ENCODE measurements around the gene KIRREL1. TPM values are rescaled to one million over a fixed set of nuclear protein-coding genes. Genes with fewer than 3 reads are reported as not detected.
"Not testable (repeated sequence)": the region's sequence is repeated elsewhere in the genome, so short reads cannot be mapped to it uniquely, and the experiment has no call there.

The KIRREL1 gene
- total RNA-seq, 1 experiment from 2014 or later: 145 TPM

GRCh38 chr1:158126425-158126824 is 133.0 kb downstream of the KIRREL1 start:
- Histone ChIP-seq H3K36me3 (ENCODE audit: control insufficient read depth, insufficient read depth, low read length) (no peaks in the 10 kb centered on the region), H3K4me1 (ENCODE audit: control insufficient read depth, insufficient read depth, low read length) (no peaks in the 10 kb centered on the region), H3K27ac (ENCODE audit: low read length) (no peak overlapping the region), H3K4me3 (ENCODE audit: low read depth in 2 of 2, low read length in 2 of 2) (no peak overlapping the region), H3K27me3 (ENCODE audit: control insufficient read depth, insufficient read depth, low read length) (peaks cover 13% of the 10 kb centered on the region), H3K9me3 (ENCODE audit: control insufficient read depth, insufficient read depth, low read depth, low read length) (no peaks in the 10 kb centered on the region)
- ChIA-PET CTCF (no interaction called here), POLR2A (no interaction called here)
- BruUV-seq (replicated peaks): no TSS peak
- TF ChIP-seq CTCF (IDR thresholded peaks at IDR 0.05): no peak
- no peak for TF ChIP-seq REST (IDR thresholded peaks at IDR 0.05; ENCODE audit: insufficient read depth in 1 of 2, low read depth in 2 of 2, low read length in 1 of 2)
- in situ Hi-C loops (cut with HindIII; ENCODE audit: low pct_unique_long_range_greater_than_20kb, low sequenced_read_pairs) (no loop called here), intact Hi-C loops (cut with micrococcal nuclease; ENCODE audit: unreplicated experiment) (loop anchor here (10.0 kb wide), 1 partner anchor 542 kb away; no protein-coding TSS in a partner anchor)
- ATAC-seq (no peak), DNase-seq (ENCODE audit: low read depth, low spot score) (no peak)

GRCh38 chr1:158128531-158128930 is 135.1 kb downstream of the KIRREL1 start:
- H3K27ac ChIP-seq (ENCODE audit: low read length); H3K9me3 ChIP-seq (ENCODE audit: control insufficient read depth, insufficient read depth, low read depth, low read length); H3K36me3 ChIP-seq (ENCODE audit: control insufficient read depth, insufficient read depth, low read length); POLR2A ChIA-PET; H3K4me3 ChIP-seq (ENCODE audit: low read depth in 2 of 2, low read length in 2 of 2); in situ Hi-C loops (cut with HindIII; ENCODE audit: low pct_unique_long_range_greater_than_20kb, low sequenced_read_pairs); H3K4me1 ChIP-seq (ENCODE audit: control insufficient read depth, insufficient read depth, low read length); CTCF ChIA-PET; BruUV-seq (replicated peaks); DNase-seq (ENCODE audit: low read depth, low spot score); ATAC-seq: not testable (repeated sequence)
- H3K27me3 ChIP-seq (ENCODE audit: control insufficient read depth, insufficient read depth, low read length): peaks cover 13% of the 10 kb centered on the region
- intact Hi-C loops (cut with micrococcal nuclease; ENCODE audit: unreplicated experiment): loop anchor here (10.0 kb wide), 1 partner anchor 544 kb away; no protein-coding TSS in a partner anchor

- in situ Hi-C loops (cut with HindIII; ENCODE audit: low pct_unique_long_range_greater_than_20kb, low sequenced_read_pairs): no loop called here
Measured at GRCh38 chr1:158131217-158131616, 137.8 kb downstream of the KIRREL1 start.

More at GRCh38 chr1:158131217-158131616, 137.8 kb downstream of the KIRREL1 start:
- DNase-seq (ENCODE audit: low read depth, low spot score): no peak
- Histone ChIP-seq H3K9me3 (ENCODE audit: control insufficient read depth, insufficient read depth, low read depth, low read length) (no peaks in the 10 kb centered on the region), H3K27me3 (ENCODE audit: control insufficient read depth, insufficient read depth, low read length) (peaks cover 2% of the 10 kb centered on the region), H3K4me3 (ENCODE audit: low read depth in 2 of 2, low read length in 2 of 2) (no peak overlapping the region), H3K27ac (ENCODE audit: low read length) (no peak overlapping the region), H3K36me3 (ENCODE audit: control insufficient read depth, insufficient read depth, low read length) (no peaks in the 10 kb centered on the region), H3K4me1 (ENCODE audit: control insufficient read depth, insufficient read depth, low read length) (no peaks in the 10 kb centered on the region)
- TF ChIP-seq POLR2AphosphoS5 (IDR thresholded peaks at IDR 0.05; ENCODE audit: low read depth, low read length) (no peak), SIN3A (IDR thresholded peaks at IDR 0.05; ENCODE audit: borderline replicate concordance, insufficient read depth, low read depth, low read length) (no peak), CTCF (IDR thresholded peaks at IDR 0.05) (no peak), REST (IDR thresholded peaks at IDR 0.05; ENCODE audit: insufficient read depth in 1 of 2, low read depth in 2 of 2, low read length in 1 of 2) (no peak)
- intact Hi-C loops (cut with micrococcal nuclease; ENCODE audit: unreplicated experiment): no loop called here
- ATAC-seq: no peak
- POLR2A ChIA-PET: no interaction called here
- no TSS peak for BruUV-seq (replicated peaks)
- CTCF ChIA-PET: interaction anchor here (0.6 kb wide), 1 partner anchor 164 kb away, joined by 3 read pairs; no protein-coding TSS in a partner anchor

Data from Panc1 (cell line).